Adrenal gland (tissue), 5 donors: ENCODE data around the gene FGD6.

Experiments
- POLR2A ChIP-seq, 2 donors: fragments of 450-650 bp; IDR thresholded peaks; one replicate each; pipeline ENCODE4 v1.6.1; 2017; ENCODE audit warnings: antibody characterized with exemption in 2 of 2, mild to moderate bottlenecking in 2 of 2, moderate library complexity in 1 of 2
- TF ChIP-seq, protein P1 (sequence below), 6 experiments: fragments of 450-650 bp in 4 of 6; fragments of 200-600 bp in 2 of 6; sonication (generic) in 1 of 6; IDR thresholded peaks; 1 replicate in 5 of 6; 2 replicates in 1 of 6; pipeline versions ENCODE4 v1.5.1 to v1.8.0; 2016 to 2021; ENCODE audit warnings: antibody characterized with exemption in 6 of 6, mild to moderate bottlenecking in 2 of 6, moderate library complexity in 1 of 6
- donor health status: DM: no; HTN: no; CAD: no.

DNA sequence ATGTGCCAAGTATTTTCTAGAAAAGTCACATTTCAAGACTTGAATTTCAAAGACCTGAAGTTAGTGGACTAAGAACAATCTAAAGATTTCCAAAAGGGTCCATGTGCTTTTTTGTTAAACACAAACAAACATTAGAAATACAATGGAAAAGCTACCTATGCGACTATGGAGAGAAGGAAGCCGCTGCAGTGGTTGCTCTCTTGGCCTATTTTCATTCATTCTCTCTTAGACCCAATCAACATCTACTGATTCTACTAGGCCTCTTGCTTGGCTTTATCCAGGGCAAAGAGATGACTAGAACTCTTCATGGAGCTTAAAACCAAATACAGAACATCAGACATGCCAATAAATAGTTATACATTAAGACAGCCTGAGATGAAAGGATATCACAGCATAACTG lies 9.9 kb downstream of the FGD6 start:
- TF ChIP-seq, protein P1, sequence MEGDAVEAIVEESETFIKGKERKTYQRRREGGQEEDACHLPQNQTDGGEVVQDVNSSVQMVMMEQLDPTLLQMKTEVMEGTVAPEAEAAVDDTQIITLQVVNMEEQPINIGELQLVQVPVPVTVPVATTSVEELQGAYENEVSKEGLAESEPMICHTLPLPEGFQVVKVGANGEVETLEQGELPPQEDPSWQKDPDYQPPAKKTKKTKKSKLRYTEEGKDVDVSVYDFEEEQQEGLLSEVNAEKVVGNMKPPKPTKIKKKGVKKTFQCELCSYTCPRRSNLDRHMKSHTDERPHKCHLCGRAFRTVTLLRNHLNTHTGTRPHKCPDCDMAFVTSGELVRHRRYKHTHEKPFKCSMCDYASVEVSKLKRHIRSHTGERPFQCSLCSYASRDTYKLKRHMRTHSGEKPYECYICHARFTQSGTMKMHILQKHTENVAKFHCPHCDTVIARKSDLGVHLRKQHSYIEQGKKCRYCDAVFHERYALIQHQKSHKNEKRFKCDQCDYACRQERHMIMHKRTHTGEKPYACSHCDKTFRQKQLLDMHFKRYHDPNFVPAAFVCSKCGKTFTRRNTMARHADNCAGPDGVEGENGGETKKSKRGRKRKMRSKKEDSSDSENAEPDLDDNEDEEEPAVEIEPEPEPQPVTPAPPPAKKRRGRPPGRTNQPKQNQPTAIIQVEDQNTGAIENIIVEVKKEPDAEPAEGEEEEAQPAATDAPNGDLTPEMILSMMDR (IDR thresholded peaks at IDR 0.05) = no peak
- TF ChIP-seq POLR2A (IDR thresholded peaks at IDR 0.05) = no peak
